ENCODE measurements around the gene RECQL5.

DNA sequence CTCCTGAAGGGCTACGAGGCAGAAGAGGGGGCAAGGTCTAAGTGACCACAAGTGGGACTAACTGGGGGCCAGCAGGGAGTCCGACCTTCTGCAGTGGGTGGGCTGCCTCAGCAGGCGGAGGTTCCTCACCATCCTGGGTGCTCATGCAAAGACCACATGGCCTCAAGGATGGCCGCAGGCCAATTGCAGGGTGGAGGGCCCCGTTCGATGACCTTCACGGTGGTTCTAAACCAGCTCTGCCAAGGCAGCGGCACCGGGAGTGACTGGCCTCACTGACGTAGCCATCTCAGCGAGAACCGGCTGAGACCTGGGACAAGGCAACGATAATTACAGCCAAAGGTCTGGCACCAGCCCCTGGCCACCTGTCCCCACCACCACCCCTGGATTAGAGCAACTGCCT, 28.1 kb downstream of the RECQL5 start:
- TF ChIP-seq, protein P1, sequence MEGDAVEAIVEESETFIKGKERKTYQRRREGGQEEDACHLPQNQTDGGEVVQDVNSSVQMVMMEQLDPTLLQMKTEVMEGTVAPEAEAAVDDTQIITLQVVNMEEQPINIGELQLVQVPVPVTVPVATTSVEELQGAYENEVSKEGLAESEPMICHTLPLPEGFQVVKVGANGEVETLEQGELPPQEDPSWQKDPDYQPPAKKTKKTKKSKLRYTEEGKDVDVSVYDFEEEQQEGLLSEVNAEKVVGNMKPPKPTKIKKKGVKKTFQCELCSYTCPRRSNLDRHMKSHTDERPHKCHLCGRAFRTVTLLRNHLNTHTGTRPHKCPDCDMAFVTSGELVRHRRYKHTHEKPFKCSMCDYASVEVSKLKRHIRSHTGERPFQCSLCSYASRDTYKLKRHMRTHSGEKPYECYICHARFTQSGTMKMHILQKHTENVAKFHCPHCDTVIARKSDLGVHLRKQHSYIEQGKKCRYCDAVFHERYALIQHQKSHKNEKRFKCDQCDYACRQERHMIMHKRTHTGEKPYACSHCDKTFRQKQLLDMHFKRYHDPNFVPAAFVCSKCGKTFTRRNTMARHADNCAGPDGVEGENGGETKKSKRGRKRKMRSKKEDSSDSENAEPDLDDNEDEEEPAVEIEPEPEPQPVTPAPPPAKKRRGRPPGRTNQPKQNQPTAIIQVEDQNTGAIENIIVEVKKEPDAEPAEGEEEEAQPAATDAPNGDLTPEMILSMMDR (conservative IDR thresholded peaks at IDR 0.05), result no peak
- TF ChIP-seq ZFX (IDR thresholded peaks at IDR 0.05), result no peak

Data from C4-2B (cell line).